Smooth muscle cell (in vitro differentiated cells): Measurements from ENCODE around the gene LYPD6. TPM values are rescaled to one million over a fixed set of nuclear protein-coding genes. Genes with fewer than 3 reads are reported as not detected.
A peak's percentile ranks its signal among the peaks of the same experiment; 100 is the strongest.

ENCODE experiments used
- DNase-seq: peaks from one replicate; lab custom pipeline; 2025; ENCODE audit not compliant: unreplicated experiment; lab: John Stamatoyannopoulos, UW
- H2AFZ ChIP-seq: fragments of 200-600 bp; sonication (generic); 2 replicates; pipeline ENCODE4 v1.6.0; 2016; ENCODE audit warnings: antibody characterized with exemption, low read depth, mild to moderate bottlenecking
- H3F3A ChIP-seq: fragments of 200-600 bp; sonication (generic); 2 replicates; pipeline ENCODE4 v1.6.0; 2017; ENCODE audit warnings: antibody characterized with exemption, low read depth
- H3K27ac ChIP-seq: fragments of 200-600 bp; sonication (generic); 2 replicates; pipeline ENCODE4 v1.5.1; 2016; ENCODE audit warnings: low read depth, mild to moderate bottlenecking
- H3K27me3 ChIP-seq: fragments of 200-600 bp; sonication (generic); 2 replicates; pipeline ENCODE4 v1.6.1; 2016; ENCODE audit warnings: low read depth, mild to moderate bottlenecking
- H3K36me3 ChIP-seq: fragments of 200-600 bp; sonication (generic); 2 replicates; pipeline ENCODE4 v1.5.1; 2016; ENCODE audit warnings: low read depth
- H3K4me1 ChIP-seq: fragments of 200-600 bp; sonication (generic); 2 replicates; pipeline ENCODE4 v1.5.1; 2016; ENCODE audit warnings: low read depth
- H3K4me2 ChIP-seq: fragments of 200-600 bp; sonication (generic); 2 replicates; pipeline ENCODE4 v1.6.0; 2016; ENCODE audit warnings: mild to moderate bottlenecking
- H3K4me3 ChIP-seq: fragments of 200-600 bp; sonication (generic); 2 replicates; pipeline ENCODE4 v1.5.1; 2016; ENCODE audit warnings: mild to moderate bottlenecking
- H3K79me2 ChIP-seq: fragments of 200-600 bp; sonication (generic); 2 replicates; pipeline ENCODE4 v1.6.0; 2016; ENCODE audit warnings: low read depth, mild to moderate bottlenecking
- H3K9ac ChIP-seq: fragments of 200-600 bp; sonication (generic); 2 replicates; pipeline ENCODE4 v1.6.0; 2016; ENCODE audit warnings: low read depth
- H3K9me3 ChIP-seq: fragments of 200-600 bp; sonication (generic); replicated peaks from 2 replicates; pipeline ENCODE4 v1.5.1; 2016; ENCODE audit warnings: low read depth
- H4K20me1 ChIP-seq: fragments of 200-600 bp; sonication (generic); 2 replicates; pipeline ENCODE4 v1.6.0; 2016; ENCODE audit warnings: low read depth
- CTCF ChIP-seq: fragments of 200-600 bp; sonication (generic); IDR thresholded peaks from 2 replicates; pipeline ENCODE4 v1.5.1; 2017; ENCODE audit warnings: borderline replicate concordance, mild to moderate bottlenecking, antibody characterized with exemption; ENCODE audit not compliant: insufficient read depth, poor library complexity, severe bottlenecking
- WGBS: methylation state at CpG from one replicate; pipeline ENCODE4 v1.1.7; 2016; ENCODE audit warnings: low lambda C conversion rate; 5-methylcytosine and 5-hydroxymethylcytosine counted together
- polyA plus RNA-seq: library from polyadenylated mRNA; unstranded; fragments of >200 nt; fragmentation: Nextera tagmentation; extraction: Ambion mirVana; gene quantifications from 2 replicates; pipeline ENCODE4 v1.2.1, GENCODE V29; 2016
- total RNA-seq: library from RNA; depleted of rRNA; stranded (reverse); fragments of >200 nt; gene quantifications from 2 replicates; pipeline ENCODE4 v1.2.3, GENCODE V29; 2014

The LYPD6 gene
- total and polyA plus RNA-seq, 2 experiments from 2014 or later: 1.6 to 9.8 TPM

GRCh38 chr2:149380205-149380604, 49.8 kb downstream of the LYPD6 start:
- no peak overlapping the region for H3K4me2 ChIP-seq
- H3K9ac ChIP-seq: no peak overlapping the region
- no peak overlapping the region for H2AFZ ChIP-seq
- WGBS: 93% methylated on average over 4 of the region's 4 CpGs
- no peaks in the 10 kb centered on the region for H3K9me3 ChIP-seq
- H3K27me3 ChIP-seq: peaks cover 44% of the 10 kb centered on the region
- H3K36me3 ChIP-seq: no peaks in the 10 kb centered on the region
- H3K27ac ChIP-seq: no peak overlapping the region
- H3K4me3 ChIP-seq: no peak overlapping the region
- H4K20me1 ChIP-seq: no peaks in the 10 kb centered on the region
- peaks cover 13% of the 10 kb centered on the region for H3K4me1 ChIP-seq
- H3K79me2 ChIP-seq: no peaks in the 10 kb centered on the region
- no peak for DNase-seq
- H3F3A ChIP-seq: peaks cover 14% of the 10 kb centered on the region
- TF ChIP-seq CTCF: no peak

GRCh38 chr2:149383340-149383739, 53.0 kb downstream of the LYPD6 start:
- Histone ChIP-seq H3K36me3 (no peaks in the 10 kb centered on the region), H3K9me3 (no peaks in the 10 kb centered on the region), H3K79me2 (no peaks in the 10 kb centered on the region), H3K4me1 (no peaks in the 10 kb centered on the region), H3K4me2 (no peak overlapping the region), H3F3A (peaks cover 9% of the 10 kb centered on the region), H3K9ac (no peak overlapping the region), H3K27ac (peak overlapping the region; percentile 11), H3K27me3 (peaks cover 40% of the 10 kb centered on the region), H4K20me1 (no peaks in the 10 kb centered on the region), H2AFZ (no peak overlapping the region), H3K4me3 (no peak overlapping the region)
- DNase-seq: no peak
- no peak for TF ChIP-seq CTCF
- WGBS: 29% methylated on average over 1 of the region's 1 CpG

- 52% methylated on average over 1 of the region's 1 CpG for WGBS
These were observed 55.0 kb downstream of the LYPD6 start for GRCh38 chr2:149385350-149385749.

More at GRCh38 chr2:149385350-149385749, 55.0 kb downstream of the LYPD6 start:
- Histone ChIP-seq H3K27me3 (peaks cover 20% of the 10 kb centered on the region), H4K20me1 (no peaks in the 10 kb centered on the region), H3K27ac (no peak overlapping the region), H3K9ac (no peak overlapping the region), H3K4me2 (no peak overlapping the region), H2AFZ (no peak overlapping the region), H3F3A (peaks cover 9% of the 10 kb centered on the region), H3K4me1 (peaks cover 8% of the 10 kb centered on the region), H3K79me2 (no peaks in the 10 kb centered on the region), H3K4me3 (no peak overlapping the region), H3K36me3 (no peaks in the 10 kb centered on the region), H3K9me3 (no peaks in the 10 kb centered on the region)
- no peak for DNase-seq
- no peak for TF ChIP-seq CTCF
